GM11168 (cell line): Measurements from ENCODE around the gene KRTAP10-9.
"Not testable (repeated sequence)": the region's sequence is repeated elsewhere in the genome, so short reads cannot be mapped to it uniquely, and the experiment has no call there.

Experiments
- in situ Hi-C: fragments of 300-500 bp; cut with MboI; formaldehyde crosslinking; loops from one replicate; pipeline ENCODE4 v1.12.0; 2022; ENCODE audit warnings: low sequenced_read_pairs; ENCODE audit not compliant: unreplicated experiment

KRTAP10-9 gene

DNA sequence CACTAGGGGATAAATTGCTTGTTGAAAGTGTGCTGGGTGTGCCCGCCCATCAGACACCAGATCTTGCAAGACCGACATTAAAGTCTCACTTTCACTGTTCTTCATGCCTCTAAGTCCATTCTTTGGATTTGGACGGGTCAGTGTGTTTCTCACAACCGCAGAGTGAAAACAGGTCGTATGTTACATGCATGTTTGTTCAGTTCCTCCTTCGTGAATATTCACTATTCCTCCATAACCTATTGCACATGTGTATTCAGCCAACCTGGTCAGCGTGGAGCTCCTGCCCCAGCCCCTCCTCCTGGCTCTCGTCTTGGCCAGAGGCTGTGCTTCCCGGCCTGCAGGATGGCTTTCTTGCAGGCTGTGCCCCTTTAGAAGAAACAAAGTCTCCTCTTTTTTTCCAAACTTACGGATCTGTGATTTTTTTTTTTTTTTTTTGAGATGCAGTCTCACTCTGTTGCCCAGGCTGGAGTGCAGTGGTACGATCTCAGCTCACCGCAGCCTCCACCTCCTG, 32.4 kb upstream of the KRTAP10-9 start:
- in situ Hi-C loops: no loop called here

DNA sequence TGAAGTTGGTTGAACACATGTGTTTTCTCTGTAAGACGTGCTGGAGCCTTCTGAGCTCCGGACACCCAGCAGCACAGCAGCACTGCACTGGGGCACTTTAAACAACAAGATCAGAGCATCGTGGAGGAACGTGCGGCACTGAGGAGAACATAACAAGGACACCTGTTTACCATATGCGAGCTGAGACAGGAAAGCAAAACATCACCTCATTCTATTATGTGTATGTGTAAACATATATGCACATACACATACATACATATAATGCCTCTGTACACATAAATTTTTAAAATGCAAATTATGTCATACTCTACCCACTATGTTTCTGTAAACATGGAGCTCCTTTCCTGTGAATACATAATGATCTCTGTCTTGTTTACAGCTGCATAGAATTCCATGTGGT, 31.4 kb upstream of the KRTAP10-9 start:
- in situ Hi-C loops: no loop called here

DNA sequence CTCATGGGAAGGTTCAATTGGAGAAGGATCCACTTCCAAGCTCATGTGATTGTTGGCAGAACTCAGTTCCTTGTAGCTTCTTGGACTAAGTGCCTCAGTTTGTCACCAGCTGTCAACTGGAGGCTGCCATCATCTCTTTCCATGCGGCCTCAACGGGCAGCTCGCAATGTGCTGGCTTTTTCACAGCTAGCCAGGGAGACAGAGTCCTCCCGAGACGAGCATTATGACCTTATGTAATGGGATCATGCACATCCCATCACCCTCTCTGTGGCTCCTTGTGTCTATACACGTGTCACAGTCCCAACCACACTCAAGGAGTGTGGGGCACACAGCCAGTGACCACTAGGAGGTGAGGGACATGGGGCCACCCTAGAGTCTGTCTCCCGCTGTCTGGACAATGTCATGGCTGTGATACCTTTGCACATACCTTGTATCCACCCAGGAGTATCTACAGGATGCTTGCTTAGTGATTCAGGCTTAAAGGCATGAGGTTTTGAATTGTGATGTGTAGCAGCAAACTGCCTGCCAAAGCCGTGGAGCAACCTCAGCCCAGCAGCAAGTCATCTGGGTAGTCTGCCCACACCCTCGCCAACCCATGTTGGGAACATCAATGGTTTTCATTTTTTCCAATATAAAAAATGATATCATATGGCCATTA, 30.7 kb upstream of the KRTAP10-9 start:
- in situ Hi-C loops: no loop called here

DNA sequence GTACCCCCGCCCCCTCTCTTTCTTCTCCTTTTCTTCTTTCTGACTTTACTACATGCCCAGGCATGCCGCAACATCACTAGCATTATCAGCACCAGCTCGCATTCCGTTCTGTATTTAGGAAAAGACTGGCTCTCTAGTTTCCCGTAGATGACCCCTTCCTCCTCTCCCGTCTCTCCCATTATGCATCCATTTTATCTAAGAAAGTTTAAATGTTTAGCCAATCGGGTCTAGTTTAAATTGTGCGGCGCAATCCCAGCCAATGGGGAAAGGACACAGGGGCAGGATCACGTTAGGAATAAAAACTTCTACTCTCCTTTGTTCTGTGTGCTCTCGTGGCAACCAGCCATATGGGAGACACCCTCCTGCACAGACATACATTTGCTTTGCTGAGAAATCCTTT, 28.8 kb upstream of the KRTAP10-9 start:
- in situ Hi-C loops: no loop called here

DNA sequence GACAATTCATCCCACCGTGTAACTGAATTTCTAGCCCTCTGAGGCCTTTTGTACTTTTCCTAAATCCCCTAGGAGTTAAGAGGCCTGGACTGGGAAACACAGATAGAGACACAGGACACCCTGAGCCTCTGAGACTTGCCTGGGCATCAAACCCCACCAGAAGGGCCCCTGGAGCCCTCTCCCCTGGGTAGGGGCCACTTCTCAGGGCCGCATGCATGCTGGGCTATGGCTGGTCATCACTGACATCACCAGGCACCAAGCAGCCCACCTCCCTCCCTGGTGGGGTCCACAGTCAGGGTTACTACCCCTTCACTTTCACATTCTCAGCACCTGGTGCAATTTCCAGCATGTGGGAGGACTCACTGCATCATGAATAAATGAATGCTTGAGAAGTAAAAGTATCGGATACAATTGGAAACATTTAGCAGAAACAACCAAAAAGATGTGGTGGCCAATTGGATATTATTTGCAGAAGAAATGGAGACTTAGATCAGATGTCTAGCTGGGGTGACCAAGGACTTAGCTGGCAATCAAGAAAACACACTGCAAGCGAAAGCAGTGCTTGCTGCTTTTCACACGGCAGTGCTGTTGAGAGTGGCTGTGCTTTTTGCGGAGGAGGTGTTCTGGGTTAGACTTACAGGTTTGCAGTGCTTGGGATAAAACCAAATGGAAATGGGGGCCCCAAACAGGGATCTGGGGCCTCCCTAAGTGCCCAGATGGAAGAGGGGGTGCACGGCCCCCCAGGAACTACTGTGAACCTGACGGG, 27.4 kb upstream of the KRTAP10-9 start:
- in situ Hi-C loops: no loop called here

DNA sequence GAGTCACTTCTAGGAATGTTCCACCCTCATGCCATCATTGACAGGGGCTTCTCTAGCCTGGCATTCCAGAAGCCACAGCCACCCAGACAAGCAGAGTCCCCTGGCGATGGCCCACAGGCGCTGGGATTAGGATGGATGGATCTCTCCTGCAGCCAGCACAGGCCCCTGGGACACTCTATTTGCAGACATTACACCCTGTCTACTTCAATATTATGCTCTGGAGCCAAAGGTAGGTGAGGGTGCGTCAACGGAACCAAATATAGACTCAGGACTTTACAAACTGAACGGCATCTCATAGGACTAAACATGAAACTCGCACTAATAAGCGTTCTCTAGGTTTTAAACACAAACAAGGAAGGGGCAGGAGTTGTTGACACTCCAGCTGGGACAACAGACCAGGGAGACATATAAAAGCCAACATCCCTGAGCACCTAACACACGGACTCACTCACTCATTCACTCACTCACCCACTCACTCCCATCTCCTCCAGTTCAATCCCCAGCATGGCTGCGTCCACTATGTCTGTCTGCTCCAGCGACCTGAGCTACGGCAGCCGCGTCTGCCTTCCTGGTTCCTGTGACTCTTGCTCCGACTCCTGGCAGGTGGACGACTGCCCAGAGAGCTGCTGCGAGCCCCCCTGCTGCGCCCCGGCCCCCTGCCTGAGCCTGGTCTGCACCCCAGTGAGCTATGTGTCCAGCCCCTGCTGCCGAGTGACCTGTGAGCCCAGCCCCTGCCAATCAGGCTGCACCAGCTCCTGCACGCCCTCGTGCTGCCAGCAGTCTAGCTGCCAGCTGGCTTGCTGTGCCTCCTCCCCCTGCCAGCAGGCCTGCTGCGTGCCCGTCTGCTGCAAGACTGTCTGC, 26.5 kb upstream of the KRTAP10-9 start, which contains the start of gene KRTAP10-7:
Gene KRTAP10-7, plus strand, starts transcription at position 480 of the 861 bp plus-strand sequence. Its CDS starts 25 bp downstream, at position 505.
- in situ Hi-C loops: not testable (repeated sequence)

DNA sequence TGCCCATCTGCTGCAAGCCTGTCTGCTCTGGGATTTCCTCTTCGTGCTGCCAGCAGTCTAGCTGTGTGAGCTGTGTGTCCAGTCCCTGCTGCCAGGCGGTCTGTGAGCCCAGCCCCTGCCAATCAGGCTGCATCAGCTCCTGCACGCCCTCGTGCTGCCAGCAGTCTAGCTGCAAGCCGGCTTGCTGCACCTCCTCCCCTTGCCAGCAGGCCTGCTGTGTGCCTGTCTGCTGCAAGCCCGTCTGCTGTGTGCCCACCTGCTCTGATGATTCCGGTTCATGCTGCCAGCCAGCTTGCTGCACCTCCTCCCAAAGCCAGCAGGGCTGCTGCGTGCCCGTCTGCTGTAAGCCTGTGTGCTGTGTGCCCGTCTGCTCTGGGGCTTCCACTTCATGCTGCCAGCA, 25.8 kb upstream of the KRTAP10-9 start:
- in situ Hi-C loops: not testable (repeated sequence)

DNA sequence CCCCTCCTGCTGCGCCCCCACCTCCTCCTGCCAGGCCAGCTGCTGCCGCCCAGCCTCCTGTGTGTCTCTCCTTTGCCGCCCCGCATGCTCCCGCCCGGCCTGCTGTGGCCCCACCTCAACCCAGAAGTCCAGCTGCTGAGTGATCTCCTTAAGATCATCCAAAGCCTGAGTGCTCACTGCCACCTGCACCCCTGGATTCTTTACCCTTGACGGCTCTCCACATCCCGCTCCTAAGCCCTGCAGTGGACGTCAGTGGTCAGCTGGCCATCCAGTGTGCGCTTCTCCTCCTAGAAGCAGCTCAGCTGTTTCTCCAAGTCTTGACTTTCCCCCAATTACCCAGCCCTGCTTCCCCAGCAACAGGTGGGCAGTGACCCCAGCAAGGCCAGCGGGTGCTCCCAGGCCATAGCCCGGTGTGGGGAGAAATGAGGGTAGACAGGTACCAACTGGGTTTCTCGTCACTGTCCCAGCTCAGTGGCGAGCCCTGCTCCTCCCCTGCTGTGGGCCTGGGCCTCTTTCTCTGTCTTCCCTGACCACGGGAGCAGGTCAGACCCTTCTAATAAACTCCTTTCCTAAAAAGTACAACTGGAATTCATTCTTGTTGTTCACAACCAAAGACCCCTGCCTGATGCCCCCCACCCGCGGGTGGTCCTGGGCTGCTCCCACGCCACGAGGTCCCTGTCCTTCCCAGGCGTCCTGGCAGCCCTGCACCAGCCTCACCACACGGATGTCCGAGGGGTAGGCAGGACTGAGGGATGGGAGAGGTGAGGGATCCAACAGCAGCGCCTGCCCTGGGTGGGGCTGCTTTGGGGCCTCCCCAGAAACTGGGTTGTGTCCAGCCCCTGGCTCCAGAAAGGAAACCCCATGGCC, 25.1 kb upstream of the KRTAP10-9 start:
- in situ Hi-C loops: no loop called here

DNA sequence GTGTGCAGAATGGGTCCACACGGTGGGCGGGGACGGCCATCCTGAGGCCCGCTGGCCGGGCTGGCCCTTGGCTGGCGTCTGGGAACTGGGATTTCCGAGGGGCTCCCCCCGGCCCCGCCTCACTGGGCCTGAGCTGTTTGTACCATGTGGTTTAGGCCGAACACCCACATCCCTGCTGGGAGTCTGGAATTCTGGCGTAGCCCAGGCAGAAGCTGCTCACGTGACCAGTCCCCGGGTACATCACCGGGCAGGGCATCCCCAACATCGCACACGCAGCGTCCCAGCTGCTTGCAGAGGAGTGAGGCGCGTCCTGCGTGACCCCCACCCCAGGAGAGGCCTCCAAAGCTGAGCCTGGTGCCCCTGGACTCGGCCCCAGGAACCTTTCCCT, 24.4 kb upstream of the KRTAP10-9 start:
- in situ Hi-C loops: no loop called here

DNA sequence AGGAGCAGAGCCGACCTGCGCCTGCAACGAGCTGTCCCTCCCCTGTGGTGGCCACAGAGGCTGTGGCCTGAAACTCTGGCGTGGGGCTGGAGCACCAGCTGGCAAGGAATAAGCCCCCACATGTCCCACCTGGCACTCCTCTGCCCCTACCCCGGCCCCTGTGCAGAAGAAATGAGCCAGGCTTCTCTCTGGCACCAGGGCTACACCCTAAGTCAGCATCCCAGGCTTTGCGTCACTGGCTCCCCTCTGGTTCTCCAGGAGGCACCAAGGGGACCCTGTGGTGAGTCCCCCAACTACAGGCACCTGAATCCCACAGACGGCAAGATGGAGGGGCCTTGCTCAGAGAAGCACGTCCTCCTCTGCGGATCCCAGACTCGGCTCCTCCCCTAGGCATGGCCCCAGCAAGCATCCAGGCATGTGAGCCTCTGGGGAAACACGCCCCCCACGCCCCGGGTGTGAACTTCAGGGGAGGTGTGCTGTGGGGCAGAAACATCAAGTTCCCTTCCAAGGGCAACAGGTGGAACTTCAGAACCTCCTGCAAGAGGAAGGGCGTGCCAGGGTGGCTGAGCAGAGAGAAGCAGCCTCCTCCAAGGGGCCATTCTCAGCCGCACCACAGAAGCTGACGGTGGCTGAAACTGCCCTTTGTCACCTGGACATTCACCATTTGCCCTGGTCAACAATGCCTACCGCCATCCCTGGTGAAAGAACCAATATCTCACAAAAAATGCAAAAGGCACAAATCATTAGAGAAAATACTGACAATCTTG, 23.6 kb upstream of the KRTAP10-9 start:
- in situ Hi-C loops: no loop called here

DNA sequence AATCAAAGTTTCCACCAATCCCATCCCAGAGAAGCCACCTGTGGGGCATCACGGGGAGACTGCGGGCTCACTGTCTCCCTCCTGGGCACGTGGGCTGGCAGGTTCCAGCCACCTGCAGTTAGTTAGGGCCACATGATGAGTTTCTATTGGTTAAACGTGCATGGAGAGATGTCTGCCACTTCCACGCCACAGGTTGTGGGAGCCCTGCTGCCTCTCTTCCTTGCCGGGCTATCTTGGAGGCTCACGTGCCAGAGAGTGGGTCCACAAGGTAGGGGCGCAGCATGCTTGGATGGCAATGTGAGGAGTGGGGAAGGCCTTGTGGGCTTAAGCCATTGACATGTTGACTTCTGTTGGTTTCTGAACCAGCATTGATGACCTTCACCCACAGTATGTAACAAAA, 23.0 kb upstream of the KRTAP10-9 start:
- in situ Hi-C loops: no loop called here

DNA sequence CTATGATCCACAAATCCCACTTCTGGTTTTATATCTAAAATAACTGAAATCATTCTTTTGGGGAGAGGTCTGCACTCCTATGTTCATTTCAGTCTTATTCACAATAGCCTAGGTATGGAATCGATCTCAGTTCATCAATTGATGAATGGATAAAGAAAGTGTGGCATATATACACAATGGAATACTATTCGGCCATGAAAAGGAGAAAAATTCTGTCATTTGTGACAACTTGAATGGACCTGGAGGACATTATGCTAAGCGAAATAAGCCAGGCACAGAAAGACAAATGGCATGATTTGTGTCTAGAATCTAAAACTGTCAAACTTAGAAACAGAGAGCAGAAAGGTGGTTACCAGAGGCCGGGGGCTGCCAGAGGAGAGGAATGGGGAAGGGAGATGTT, 20.4 kb upstream of the KRTAP10-9 start:
- in situ Hi-C loops: no loop called here

DNA sequence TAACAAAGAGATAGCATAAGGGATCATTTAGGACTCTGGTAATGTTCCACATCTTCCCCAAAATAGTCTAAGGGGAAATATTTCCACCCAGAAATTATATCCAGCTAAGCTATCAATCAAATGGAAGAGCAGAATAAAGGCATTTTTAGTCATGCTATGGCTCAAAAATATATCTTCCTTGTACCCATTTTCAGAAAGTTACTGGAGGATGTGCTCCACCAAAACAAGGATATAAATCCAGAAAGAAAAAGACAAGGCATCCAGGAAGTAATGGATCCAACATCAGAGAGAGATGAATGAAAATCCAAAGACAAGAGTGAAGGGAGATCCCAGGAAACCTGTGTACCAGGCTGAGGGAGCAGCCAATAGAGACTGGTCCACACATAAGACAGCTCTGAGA, 17.7 kb upstream of the KRTAP10-9 start:
- in situ Hi-C loops: no loop called here

DNA sequence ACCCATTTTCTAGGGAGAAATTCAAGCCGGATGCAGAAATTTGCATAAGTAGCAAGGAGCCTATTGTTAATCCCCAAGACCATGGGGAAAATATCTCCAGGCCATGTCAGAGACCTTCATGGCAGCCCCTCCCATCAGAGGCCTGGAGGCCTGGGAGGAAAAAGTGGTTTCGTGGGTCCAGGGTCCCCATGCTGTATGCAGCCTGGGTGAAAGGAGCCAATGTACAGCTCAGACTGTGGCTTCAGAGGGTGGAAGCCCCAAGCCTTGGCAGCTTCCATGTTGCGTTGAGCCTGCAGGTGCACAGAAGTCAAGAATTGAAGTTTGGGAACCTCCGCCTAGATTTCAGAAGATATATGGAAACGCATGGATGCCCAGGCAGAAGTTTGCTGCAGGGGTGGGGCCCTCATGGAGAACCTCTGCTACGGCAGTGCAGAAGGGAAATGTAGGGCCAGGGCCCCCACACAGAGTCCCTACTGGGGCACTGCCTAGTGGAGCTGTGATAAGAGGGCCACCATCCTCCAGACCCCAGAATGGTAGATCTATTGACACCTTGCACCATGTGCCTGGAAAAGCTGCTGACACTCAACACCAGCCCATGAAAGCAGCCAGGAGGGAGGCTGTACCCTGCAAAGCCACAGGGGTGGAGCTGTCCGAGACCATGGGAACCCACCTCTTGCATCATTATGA, 16.6 kb upstream of the KRTAP10-9 start:
- in situ Hi-C loops: not testable (repeated sequence)

DNA sequence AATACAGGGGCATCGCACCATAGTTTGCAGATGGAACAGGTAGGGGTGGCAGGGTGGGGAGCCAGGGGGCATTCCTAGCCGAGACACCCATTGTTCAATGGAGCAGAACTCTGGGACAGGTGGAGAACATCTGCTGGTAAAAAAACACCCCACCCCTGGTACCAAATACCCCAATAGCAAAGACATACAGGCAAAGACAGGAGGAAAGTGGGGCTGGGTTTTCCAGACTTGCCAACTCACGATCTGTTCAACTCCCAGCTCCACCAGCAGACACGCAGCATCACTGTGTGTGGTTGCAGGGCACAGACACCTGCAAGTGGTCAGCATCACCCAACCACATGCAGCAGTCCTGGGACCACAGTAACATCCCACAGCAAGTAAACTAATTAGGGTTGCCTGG, 15.3 kb upstream of the KRTAP10-9 start:
- in situ Hi-C loops: no loop called here

DNA sequence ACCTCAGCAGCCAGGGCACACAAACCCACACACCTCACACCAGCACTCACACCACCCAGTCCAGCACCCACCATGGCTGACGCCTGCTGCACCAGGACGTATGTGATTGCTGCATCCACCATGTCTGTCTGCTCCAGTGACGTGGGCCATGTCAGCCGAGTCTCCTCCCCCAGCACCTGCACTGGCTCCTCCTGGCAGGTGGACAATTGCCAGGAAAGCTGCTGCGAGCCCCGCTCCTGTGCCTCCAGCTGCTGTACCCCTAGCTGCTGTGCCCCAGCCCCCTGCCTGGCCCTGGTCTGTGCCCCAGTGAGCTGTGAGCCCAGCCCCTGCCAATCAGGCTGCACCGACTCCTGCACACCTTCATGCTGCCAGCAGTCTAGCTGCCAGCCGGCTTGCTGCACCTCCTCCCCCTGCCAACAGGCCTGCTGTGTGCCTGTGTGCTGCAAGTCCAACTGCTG, 14.8 kb upstream of the KRTAP10-9 start, which contains the start of gene KRTAP10-8:
Gene KRTAP10-8, plus strand, starts transcription at position 51 of the 458 bp plus-strand sequence. Its CDS starts 22 bp downstream, at position 73.
- in situ Hi-C loops: no loop called here

DNA sequence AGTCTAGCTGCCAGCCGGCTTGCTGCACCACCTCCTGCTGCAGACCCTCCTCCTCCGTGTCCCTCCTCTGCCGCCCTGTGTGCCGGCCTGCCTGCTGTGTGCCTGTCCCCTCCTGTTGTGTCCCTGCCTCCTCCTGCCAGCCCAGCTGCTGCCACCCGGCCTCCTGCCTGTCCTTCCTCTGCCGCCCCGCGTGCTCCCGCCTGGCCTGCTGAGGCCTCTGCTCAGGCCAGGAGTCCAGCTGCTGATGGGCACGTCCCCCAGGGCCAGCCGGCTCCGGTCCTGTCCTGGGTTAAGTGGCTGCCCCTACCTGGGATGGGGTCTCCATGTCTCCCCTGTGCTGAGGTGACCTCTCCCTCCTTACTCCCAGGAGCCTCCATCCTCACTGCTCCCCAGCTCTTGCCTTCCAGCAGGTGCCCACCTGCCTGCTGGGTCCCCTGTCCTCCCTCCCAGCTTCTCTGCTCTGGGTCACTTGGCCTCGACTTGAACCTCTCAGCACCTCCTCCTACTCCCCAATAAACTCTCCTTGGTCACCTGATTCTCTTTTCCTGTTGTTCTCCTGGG, 14.1 kb upstream of the KRTAP10-9 start:
- in situ Hi-C loops: no loop called here
